Measurements from ENCODE around the gene PPIF. TPM values are rescaled to one million over a fixed set of nuclear protein-coding genes. Genes with fewer than 3 reads are reported as not detected.

The PPIF gene
- total RNA-seq, 2 donors from 2014 or later = 102 to 104 TPM

- no peak for DNase-seq
- Mint-ChIP-seq H3K9me3 (peaks cover 2 to 10% of the 10 kb centered on the region in 2 donors), H3K4me1 (ENCODE audit: low read depth) (peaks cover 88% of the 10 kb centered on the region), H3K27ac (no peak overlapping the region), H3K27me3 (ENCODE audit: low read depth) (no peaks in the 10 kb centered on the region), H3K36me3 (ENCODE audit: insufficient read depth in 2 of 2) (peaks cover 9 to 10% of the 10 kb centered on the region in 2 donors), H3K4me3 (peak overlapping the region; percentile 1 to 75)
- no peak for ATAC-seq (replicated peaks in 1 of 2)
Observed at GRCh38 chr10:79319115-79319771, 28.0 kb upstream of the PPIF start.

GRCh38 chr10:79320316-79320715 lies 27.0 kb upstream of the PPIF start:
- Mint-ChIP-seq H3K9me3 (peaks cover 2 to 10% of the 10 kb centered on the region in 2 donors), H3K27ac (no peak overlapping the region), H3K27me3 (ENCODE audit: low read depth) (no peaks in the 10 kb centered on the region), H3K4me3 (no peak overlapping the region), H3K36me3 (ENCODE audit: insufficient read depth in 2 of 2) (peaks cover 9 to 10% of the 10 kb centered on the region in 2 donors), H3K4me1 (ENCODE audit: low read depth) (peaks cover 95% of the 10 kb centered on the region)
- DNase-seq = no peak
- no peak for ATAC-seq (replicated peaks in 1 of 2)

GRCh38 chr10:79320820-79321493 lies 26.3 kb upstream of the PPIF start:
- Mint-ChIP-seq H3K27me3 (ENCODE audit: low read depth) (no peaks in the 10 kb centered on the region), H3K27ac (no peak overlapping the region), H3K4me3 (peak overlapping the region in 1 of 2 donors; percentile 19), H3K36me3 (ENCODE audit: insufficient read depth in 2 of 2) (peaks cover 9 to 10% of the 10 kb centered on the region in 2 donors), H3K4me1 (ENCODE audit: low read depth) (peaks cover 89% of the 10 kb centered on the region), H3K9me3 (peaks cover 2 to 10% of the 10 kb centered on the region in 2 donors)
- peak; percentile 71 to 77 for ATAC-seq (replicated peaks in 1 of 2)
- DNase-seq = peak; percentile 61

- no peak overlapping the region for H3K27ac Mint-ChIP-seq
Observed at GRCh38 chr10:79321494-79321882, 25.8 kb upstream of the PPIF start.

GRCh38 chr10:79321951-79322350 lies 25.3 kb upstream of the PPIF start:
- H3K27ac Mint-ChIP-seq = no peak overlapping the region
- peaks cover 81% of the 10 kb centered on the region for H3K4me1 Mint-ChIP-seq (ENCODE audit: low read depth)
- no peak for ATAC-seq (replicated peaks in 1 of 2)
- no peak for DNase-seq
- H3K9me3 Mint-ChIP-seq = peaks cover 2 to 10% of the 10 kb centered on the region in 2 donors
- no peaks in the 10 kb centered on the region for H3K27me3 Mint-ChIP-seq (ENCODE audit: low read depth)
- peak overlapping the region; percentile 5 to 76 for H3K4me3 Mint-ChIP-seq
- peaks cover 9 to 10% of the 10 kb centered on the region in 2 donors for H3K36me3 Mint-ChIP-seq (ENCODE audit: insufficient read depth in 2 of 2)

More at GRCh38 chr10:79321494-79321882, 25.8 kb upstream of the PPIF start:
- Mint-ChIP-seq H3K9me3 (peaks cover 2 to 10% of the 10 kb centered on the region in 2 donors), H3K27me3 (ENCODE audit: low read depth) (no peaks in the 10 kb centered on the region), H3K4me1 (ENCODE audit: low read depth) (peaks cover 85% of the 10 kb centered on the region), H3K4me3 (peak overlapping the region; percentile 9 to 19), H3K36me3 (ENCODE audit: insufficient read depth in 2 of 2) (peaks cover 9 to 10% of the 10 kb centered on the region in 2 donors)
- ATAC-seq (replicated peaks in 1 of 2) = no peak
- DNase-seq = no peak

- Mint-ChIP-seq H3K4me3 (peak overlapping the region; percentile 76 to 80), H3K36me3 (ENCODE audit: insufficient read depth in 2 of 2) (peaks cover 7 to 10% of the 10 kb centered on the region in 2 donors), H3K4me1 (ENCODE audit: low read depth) (peaks cover 71% of the 10 kb centered on the region), H3K9me3 (peaks cover 2 to 10% of the 10 kb centered on the region in 2 donors), H3K27me3 (ENCODE audit: low read depth) (no peaks in the 10 kb centered on the region), H3K27ac (peak overlapping the region; percentile 85)
- DNase-seq (peak; percentile 77 to 79), ATAC-seq (replicated peaks in 1 of 2) (peak; percentile 69 to 75)
Observed at GRCh38 chr10:79322616-79323543, 24.4 kb upstream of the PPIF start.

GRCh38 chr10:79323602-79324001 lies 23.7 kb upstream of the PPIF start:
- H3K4me3 Mint-ChIP-seq = peak overlapping the region; percentile 76 to 80
- peaks cover 64% of the 10 kb centered on the region for H3K4me1 Mint-ChIP-seq (ENCODE audit: low read depth)
- DNase-seq (no peak), ATAC-seq (replicated peaks in 1 of 2) (no peak)
- peaks cover 2 to 10% of the 10 kb centered on the region in 2 donors for H3K9me3 Mint-ChIP-seq
- peaks cover 6 to 10% of the 10 kb centered on the region in 2 donors for H3K36me3 Mint-ChIP-seq (ENCODE audit: insufficient read depth in 2 of 2)
- H3K27me3 Mint-ChIP-seq (ENCODE audit: low read depth) = no peaks in the 10 kb centered on the region
- H3K27ac Mint-ChIP-seq = peak overlapping the region; percentile 85

GRCh38 chr10:79324032-79324695 lies 23.1 kb upstream of the PPIF start:
- H3K27ac Mint-ChIP-seq = no peak overlapping the region
- DNase-seq = no peak
- no peak overlapping the region for H3K4me3 Mint-ChIP-seq
- H3K4me1 Mint-ChIP-seq (ENCODE audit: low read depth) = peaks cover 59% of the 10 kb centered on the region
- H3K27me3 Mint-ChIP-seq (ENCODE audit: low read depth) = no peaks in the 10 kb centered on the region
- ATAC-seq (replicated peaks in 1 of 2) = no peak
- H3K36me3 Mint-ChIP-seq (ENCODE audit: insufficient read depth in 2 of 2) = peaks cover 3 to 5% of the 10 kb centered on the region in 2 donors
- H3K9me3 Mint-ChIP-seq = peaks cover 0 to 7% of the 10 kb centered on the region in 2 donors

GRCh38 chr10:79326361-79327089 lies 20.7 kb upstream of the PPIF start:
- DNase-seq = no peak
- no peaks in the 10 kb centered on the region for H3K27me3 Mint-ChIP-seq (ENCODE audit: low read depth)
- peaks cover 53% of the 10 kb centered on the region for H3K4me1 Mint-ChIP-seq (ENCODE audit: low read depth)

GRCh38 chr10:79327090-79327457 lies 20.2 kb upstream of the PPIF start:
- no peak overlapping the region for H3K4me3 Mint-ChIP-seq
- H3K27me3 Mint-ChIP-seq (ENCODE audit: low read depth) = no peaks in the 10 kb centered on the region
- H3K27ac Mint-ChIP-seq = no peak overlapping the region
- H3K36me3 Mint-ChIP-seq (ENCODE audit: insufficient read depth in 2 of 2) = no peaks in the 10 kb centered on the region
- peaks cover 53% of the 10 kb centered on the region for H3K4me1 Mint-ChIP-seq (ENCODE audit: low read depth)
- no peaks in the 10 kb centered on the region for H3K9me3 Mint-ChIP-seq
- ATAC-seq (replicated peaks in 1 of 2) (no peak), DNase-seq (no peak)

More at GRCh38 chr10:79326361-79327089, 20.7 kb upstream of the PPIF start:
- ATAC-seq (replicated peaks in 1 of 2) = no peak
- Mint-ChIP-seq H3K27ac (no peak overlapping the region), H3K36me3 (ENCODE audit: insufficient read depth in 2 of 2) (no peaks in the 10 kb centered on the region), H3K4me3 (no peak overlapping the region), H3K9me3 (no peaks in the 10 kb centered on the region)

- Mint-ChIP-seq H3K36me3 (ENCODE audit: insufficient read depth in 2 of 2) (no peaks in the 10 kb centered on the region), H3K27ac (no peak overlapping the region), H3K9me3 (no peaks in the 10 kb centered on the region), H3K27me3 (ENCODE audit: low read depth) (no peaks in the 10 kb centered on the region), H3K4me1 (ENCODE audit: low read depth) (peaks cover 48% of the 10 kb centered on the region), H3K4me3 (no peak overlapping the region)
- no peak for DNase-seq
- no peak for ATAC-seq (replicated peaks in 1 of 2)
Observed at GRCh38 chr10:79328147-79328701, 19.0 kb upstream of the PPIF start.
